PC-3 (cell line): Measurements from ENCODE around the gene FUT4. TPM values are rescaled to one million over a fixed set of nuclear protein-coding genes. Genes with fewer than 3 reads are reported as not detected.

ENCODE experiments used
- ATAC-seq: fragments of 200-7000 bp; cut with Tn5 transposase; 2 replicates; pipeline ENCODE4 v1.9.1; 2020; ENCODE audit warnings: mild to moderate bottlenecking, moderate library complexity
- BruUV-seq: library from RNA; stranded (reverse); fragments of 400-500 nt; replicated peaks from 2 replicates; lab custom pipeline; 2021; lab: Mats Ljungman, UMichigan
- CTCF ChIA-PET: fragments of 300-600 bp; sonication (Branson Sonifier 250); formaldehyde crosslinking; loops from one replicate; lab custom pipeline; 2022; ENCODE audit warnings: antibody characterized with exemption; lab: Charles Lee
- POLR2A ChIA-PET: fragments of 300-600 bp; sonication (Branson Sonifier 250); formaldehyde crosslinking; loops from one replicate; lab custom pipeline; 2022; ENCODE audit warnings: antibody characterized with exemption; ENCODE audit not compliant: unreplicated experiment; lab: Charles Lee
- DNase-seq: peaks from one replicate; pipeline ENCODE4 v3.0.0-alpha.2; 2015
- H2AFZ ChIP-seq: fragments of 300-600 bp; sonication (generic); 2 replicates; pipeline ENCODE4 v1.6.0; 2016; ENCODE audit warnings: antibody characterized with exemption, low read length
- H3F3A ChIP-seq: fragments of 300-600 bp; sonication (generic); one replicate; pipeline ENCODE4 v1.6.0; 2017; ENCODE audit warnings: antibody characterized with exemption, low read length, control low read depth, mild to moderate bottlenecking; ENCODE audit not compliant: unreplicated experiment
- H3K27ac ChIP-seq: fragments of 300-600 bp; sonication (generic); 2 replicates; pipeline ENCODE4 v1.5.1; 2016; ENCODE audit warnings: mild to moderate bottlenecking, low read length
- H3K27me3 ChIP-seq: fragments of 300-600 bp; sonication (generic); 2 replicates; pipeline ENCODE4 v1.6.1; 2016; ENCODE audit warnings: low read length, mixed read lengths
- H3K36me3 ChIP-seq: fragments of 300-600 bp; sonication (generic); 2 replicates; pipeline ENCODE4 v1.6.1; 2016; ENCODE audit warnings: low read depth, mixed run types, low read length, mixed read lengths
- H3K4me1 ChIP-seq: fragments of 300-600 bp; sonication (generic); 2 replicates; pipeline ENCODE4 v1.5.1; 2016; ENCODE audit warnings: low read length; ENCODE audit not compliant: insufficient read depth
- H3K4me2 ChIP-seq: fragments of 300-600 bp; sonication (generic); 2 replicates; pipeline ENCODE4 v1.6.0; 2016; ENCODE audit warnings: low read length
- H3K4me3 ChIP-seq: fragments of 300-600 bp; sonication (generic); 2 replicates; pipeline ENCODE4 v1.5.1; 2016; ENCODE audit warnings: mild to moderate bottlenecking, low read length, mixed read lengths
- H3K79me2 ChIP-seq: fragments of 300-600 bp; sonication (generic); 2 replicates; pipeline ENCODE4 v1.6.1; 2017; ENCODE audit warnings: low read length, mixed read lengths
- H3K9ac ChIP-seq: fragments of 300-600 bp; sonication (generic); 2 replicates; pipeline ENCODE4 v1.6.0; 2016; ENCODE audit warnings: mild to moderate bottlenecking, low read length
- H3K9me2 ChIP-seq: fragments of 300-600 bp; sonication (generic); replicated peaks from 2 replicates; pipeline ENCODE4 v1.6.1; 2016; ENCODE audit warnings: mixed run types, low read length, mixed read lengths
- H3K9me3 ChIP-seq: fragments of 300-600 bp; sonication (generic); 2 replicates; pipeline ENCODE4 v1.6.1; 2016; ENCODE audit warnings: low read length, mixed read lengths
- H4K20me1 ChIP-seq: fragments of 300-600 bp; sonication (generic); 2 replicates; pipeline ENCODE4 v1.6.1; 2016; ENCODE audit warnings: low read length, mixed read lengths
- CTCF ChIP-seq: fragments of 300-600 bp; sonication (generic); conservative IDR thresholded peaks from 2 replicates; pipeline ENCODE4 v1.5.1; 2017; ENCODE audit warnings: antibody characterized with exemption, low read depth, mild to moderate bottlenecking, low read length
- EZH2 ChIP-seq: fragments of 300-600 bp; sonication (generic); IDR thresholded peaks from one replicate; pipeline ENCODE4 v1.6.1; 2017; ENCODE audit warnings: antibody characterized with exemption, mild to moderate bottlenecking, low read length; ENCODE audit not compliant: unreplicated experiment
- EZH2phosphoT487 ChIP-seq: fragments of 300-600 bp; sonication (generic); IDR thresholded peaks from 2 replicates; pipeline ENCODE4 v1.6.1; 2018; ENCODE audit warnings: mild to moderate bottlenecking, antibody characterized with exemption, low read length, borderline replicate concordance
- intact Hi-C: fragments of 100-400 bp; cut with micrococcal nuclease; formaldehyde crosslinking; loops from 2 replicates; pipeline ENCODE4 v1.9.0; 2023
- total RNA-seq: library from RNA; depleted of rRNA; stranded (reverse); fragments of >200 nt; gene quantifications from 2 replicates; pipeline ENCODE4 v1.2.3, GENCODE V29; 2014; rRNA removed

Gene FUT4
- total RNA-seq, 1 experiment from 2014 or later = 2.8 TPM

DNA sequence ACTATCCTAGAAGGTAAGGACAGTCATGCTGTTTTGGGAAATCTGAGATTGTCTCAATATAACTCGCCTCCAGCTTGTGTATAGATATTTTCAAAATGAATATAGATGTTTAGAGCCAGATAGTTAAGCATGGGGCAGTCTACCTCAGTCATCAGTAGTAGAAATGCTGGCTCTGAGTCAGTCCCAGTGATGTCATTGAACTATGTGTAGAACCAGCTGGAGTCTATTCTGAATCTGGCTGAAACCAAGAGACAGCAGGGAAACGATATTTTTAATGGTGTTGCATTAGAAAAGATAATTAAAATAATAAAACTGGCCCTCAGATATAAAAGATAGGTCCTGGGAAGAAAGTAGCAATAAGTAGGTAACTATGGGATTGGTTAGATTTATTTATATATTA, 49.3 kb downstream of the FUT4 start:
- no peaks in the 10 kb centered on the region for H4K20me1 ChIP-seq
- intact Hi-C loops = no loop called here
- H3K4me1 ChIP-seq = no peaks in the 10 kb centered on the region
- ChIA-PET POLR2A (no interaction called here), CTCF (no interaction called here)
- peaks cover 23% of the 10 kb centered on the region; the same call in 1 of the 2 replicates for H3K27me3 ChIP-seq
- H3K27ac ChIP-seq = no peak overlapping the region
- TF ChIP-seq EZH2 (no peak), CTCF (no peak), EZH2phosphoT487 (no peak)
- DNase-seq = no peak
- H3K9me3 ChIP-seq = no peaks in the 10 kb centered on the region
- BruUV-seq = no TSS peak
- H3K9ac ChIP-seq = no peak overlapping the region
- no peak overlapping the region for H3K4me3 ChIP-seq
- no peaks in the 10 kb centered on the region for H3K9me2 ChIP-seq
- no peaks in the 10 kb centered on the region for H3K79me2 ChIP-seq
- no peak for ATAC-seq
- no peaks in the 10 kb centered on the region for H3K36me3 ChIP-seq
- no peak overlapping the region for H3K4me2 ChIP-seq
- no peaks in the 10 kb centered on the region for H3F3A ChIP-seq
- H2AFZ ChIP-seq = no peak overlapping the region

- CTCF ChIA-PET = no interaction called here
- Histone ChIP-seq H3K9me2 (no peaks in the 10 kb centered on the region), H3K79me2 (no peaks in the 10 kb centered on the region), H3K9ac (no peak overlapping the region), H3K4me2 (no peak overlapping the region), H3K27ac (no peak overlapping the region), H3K27me3 (peaks cover 14% of the 10 kb centered on the region; the same call in 1 of the 2 replicates), H3F3A (no peaks in the 10 kb centered on the region), H2AFZ (no peak overlapping the region), H4K20me1 (no peaks in the 10 kb centered on the region), H3K36me3 (no peaks in the 10 kb centered on the region), H3K9me3 (no peaks in the 10 kb centered on the region), H3K4me1 (no peaks in the 10 kb centered on the region), H3K4me3 (no peak overlapping the region)
- ATAC-seq (no peak), DNase-seq (no peak)
- intact Hi-C loops = no loop called here
- TF ChIP-seq EZH2 = no peak
- no peak for TF ChIP-seq CTCF
- TF ChIP-seq EZH2phosphoT487 = no peak
- BruUV-seq = no TSS peak
- POLR2A ChIA-PET = no interaction called here
These were observed 51.4 kb downstream of the FUT4 start for GRCh38 chr11:94595076-94595475.

GRCh38 chr11:94597896-94598295, 54.2 kb downstream of the FUT4 start:
- no peaks in the 10 kb centered on the region for H3K9me2 ChIP-seq
- no peaks in the 10 kb centered on the region for H3K27me3 ChIP-seq
- TF ChIP-seq EZH2 (no peak), CTCF (peak; percentile 46)
- no peaks in the 10 kb centered on the region for H3K9me3 ChIP-seq
- no peak overlapping the region for H3K4me2 ChIP-seq
- ATAC-seq (no peak), DNase-seq (peak; percentile 29)
- no peaks in the 10 kb centered on the region for H4K20me1 ChIP-seq
- ChIA-PET CTCF (no interaction called here), POLR2A (no interaction called here)
- no peak overlapping the region for H3K27ac ChIP-seq
- H3K9ac ChIP-seq = no peak overlapping the region
- intact Hi-C loops = no loop called here
- H3K4me1 ChIP-seq = no peaks in the 10 kb centered on the region
- H3K79me2 ChIP-seq = no peaks in the 10 kb centered on the region
- no peak overlapping the region for H2AFZ ChIP-seq
- no peaks in the 10 kb centered on the region for H3F3A ChIP-seq
- no peaks in the 10 kb centered on the region for H3K36me3 ChIP-seq
- no peak overlapping the region for H3K4me3 ChIP-seq
- no TSS peak for BruUV-seq

Other genes starting within 250 kb of the FUT4 start
- not detected in 2 replicates for gene IZUMO1R, start 239.3 kb upstream of the FUT4 start, total RNA-seq
- gene GPR83, start 142.5 kb upstream of the FUT4 start, total RNA-seq = not detected in 2 replicates
- gene MRE11, start 50.1 kb upstream of the FUT4 start, total RNA-seq = 19.0 and 20.1 TPM in 2 replicates
- 6.9 and 9.0 TPM in 2 replicates for gene ANKRD49, start 49.9 kb upstream of the FUT4 start, total RNA-seq
- not detected in 2 replicates for gene C11orf97, start 31.5 kb upstream of the FUT4 start, total RNA-seq
- 0.15 and 0.17 TPM in 2 replicates for gene PIWIL4, start 23.4 kb downstream of the FUT4 start, total RNA-seq
- 32.6 and 37.9 TPM in 2 replicates for gene AMOTL1, start 224.4 kb downstream of the FUT4 start, total RNA-seq